Keratinocyte (primary cell): ENCODE measurements around the gene TACC2. TPM values are rescaled to one million over a fixed set of nuclear protein-coding genes. Genes with fewer than 3 reads are reported as not detected.

Experiments
- DNase-seq: peaks from one replicate; pipeline ENCODE4 v3.0.0-alpha.2; 2011; ENCODE audit warnings: low read depth, missing footprints, low spot score
- FAIRE-seq: peaks from 2 replicates; lab custom pipeline; 2011; peaks lifted over from hg19 to GRCh38; lab: Jason Lieb, UNC
- H2AFZ ChIP-seq: 2 replicates; pipeline ENCODE4 v1.6.0; 2012; ENCODE audit warnings: low read length, control low read depth, inconsistent platforms; ENCODE audit not compliant: control insufficient read depth
- H3K27ac ChIP-seq: 2 replicates; pipeline ENCODE4 v1.5.1; 2011; ENCODE audit warnings: low read length; ENCODE audit not compliant: control insufficient read depth, insufficient read depth
- H3K27me3 ChIP-seq: 3 replicates; pipeline ENCODE4 v1.6.0; 2011; ENCODE audit warnings: low read length; ENCODE audit not compliant: control insufficient read depth, insufficient read depth; ENCODE audit errors: extremely low read depth
- H3K36me3 ChIP-seq, 2 experiments: 2 replicates in 1 of 2; 3 replicates in 1 of 2; pipeline ENCODE4 v1.5.1; 2011; ENCODE audit warnings: low read length in 2 of 2, mild to moderate bottlenecking in 1 of 2; ENCODE audit not compliant: control insufficient read depth in 2 of 2, insufficient read depth in 2 of 2; ENCODE audit errors: extremely low read depth in 1 of 2
- H3K4me1 ChIP-seq: 3 replicates; pipeline ENCODE4 v1.5.1; 2011; ENCODE audit warnings: low read length; ENCODE audit not compliant: control insufficient read depth, insufficient read depth; ENCODE audit errors: extremely low read depth
- H3K4me2 ChIP-seq: 3 replicates; pipeline ENCODE4 v1.6.0; 2011; ENCODE audit warnings: low read depth, low read length; ENCODE audit not compliant: control insufficient read depth, insufficient read depth; ENCODE audit errors: extremely low read depth
- H3K4me3 ChIP-seq, 3 experiments: fragments of 200-600 bp in 1 of 3; sonication (generic) in 1 of 3; 2 replicates in 2 of 3; 3 replicates in 1 of 3; pipeline ENCODE4 v1.5.1; 2011 to 2016; ENCODE audit warnings: low read length in 3 of 3, mild to moderate bottlenecking in 3 of 3, control low read depth in 2 of 3, inconsistent platforms in 1 of 3, low read depth in 1 of 3, mixed read lengths in 1 of 3, mixed run types in 1 of 3, moderate library complexity in 1 of 3; ENCODE audit not compliant: control insufficient read depth in 2 of 3, insufficient read depth in 2 of 3; ENCODE audit errors: extremely low read depth in 1 of 3
- H3K79me2 ChIP-seq: 2 replicates; pipeline ENCODE4 v1.6.0; 2012; ENCODE audit warnings: low read length; ENCODE audit not compliant: control insufficient read depth, insufficient read depth
- H3K9ac ChIP-seq: 3 replicates; pipeline ENCODE4 v1.6.0; 2011; ENCODE audit warnings: low read length; ENCODE audit not compliant: control insufficient read depth, insufficient read depth; ENCODE audit errors: extremely low read depth
- H3K9me1 ChIP-seq: 3 replicates; pipeline ENCODE4 v1.6.0; 2011; ENCODE audit warnings: low read length; ENCODE audit not compliant: control insufficient read depth, insufficient read depth; ENCODE audit errors: extremely low read depth
- H3K9me3 ChIP-seq: 2 replicates; pipeline ENCODE4 v1.5.1; 2012; ENCODE audit warnings: low read depth, low read length; ENCODE audit not compliant: control insufficient read depth
- H4K20me1 ChIP-seq: 3 replicates; pipeline ENCODE4 v1.6.0; 2011; ENCODE audit warnings: low read length; ENCODE audit not compliant: control insufficient read depth, insufficient read depth; ENCODE audit errors: extremely low read depth
- EZH2 ChIP-seq: IDR thresholded peaks from one replicate; pipeline ENCODE4 v1.6.1; 2012; ENCODE audit warnings: inconsistent platforms, mild to moderate bottlenecking, low read length, moderate library complexity
- dilution Hi-C: fragments of 300-500 bp; cut with MboI; formaldehyde crosslinking; loops from one replicate; pipeline ENCODE4 v1.7.0; 2020; ENCODE audit warnings: low sequenced_read_pairs; ENCODE audit not compliant: extremely low pct_ligation_motif_present
- polyA plus RNA-seq, 5 experiments: library from polyadenylated mRNA; depleted of rRNA in 3 of 5; stranded (reverse) in 3 of 5; stranded (forward) in 1 of 5; unstranded in 1 of 5; fragments of >200 nt; gene quantifications; 1 replicate in 1 of 5; 2 replicates in 3 of 5; 3 replicates in 1 of 5; pipeline versions ENCODE4 v1.2.1 to v1.2.3, GENCODE V29; 2011 to 2012; ENCODE audit warnings: missing spikeins in 2 of 5, low read depth in 1 of 5, low replicate concordance in 1 of 5
- TF ChIP-seq, protein P1 (sequence below), 3 experiments: IDR thresholded peaks in 1 of 3; conservative IDR thresholded peaks in 1 of 3; optimal IDR thresholded peaks in 1 of 3; 2 replicates in 2 of 3; 3 replicates in 1 of 3; pipeline versions ENCODE3 to v1.5.1; 2011; ENCODE audit warnings: low read length in 3 of 3, mild to moderate bottlenecking in 3 of 3, moderate library complexity in 2 of 3, control low read depth in 1 of 3, inconsistent platforms in 1 of 3; ENCODE audit not compliant: insufficient read depth in 2 of 3; ENCODE audit errors: extremely low read depth in 1 of 3

Gene TACC2
- polyA plus RNA-seq, 1 donor (not counting 4 experiments of a cell fraction or from before 2014, with no cell fraction given) = 12.8 TPM

GRCh38 chr10:121947343-121948330, 41.3 kb upstream of the TACC2 start:
- Histone ChIP-seq H3K27me3 (no peaks in the 10 kb centered on the region), H3K36me3 (no peaks in the 10 kb centered on the region), H3K4me2 (no peak overlapping the region), H4K20me1 (no peaks in the 10 kb centered on the region), H3K4me3 (no peak overlapping the region), H3K79me2 (no peaks in the 10 kb centered on the region), H3K27ac (no peak overlapping the region), H3K9me1 (no peaks in the 10 kb centered on the region), H3K9ac (no peak overlapping the region), H3K9me3 (no peaks in the 10 kb centered on the region), H3K4me1 (peaks cover 6% of the 10 kb centered on the region), H2AFZ (no peak overlapping the region)
- DNase-seq = no peak
- FAIRE-seq = no peak
- dilution Hi-C loops = no loop called here
- TF ChIP-seq EZH2 = no peak
- TF ChIP-seq, protein P1, sequence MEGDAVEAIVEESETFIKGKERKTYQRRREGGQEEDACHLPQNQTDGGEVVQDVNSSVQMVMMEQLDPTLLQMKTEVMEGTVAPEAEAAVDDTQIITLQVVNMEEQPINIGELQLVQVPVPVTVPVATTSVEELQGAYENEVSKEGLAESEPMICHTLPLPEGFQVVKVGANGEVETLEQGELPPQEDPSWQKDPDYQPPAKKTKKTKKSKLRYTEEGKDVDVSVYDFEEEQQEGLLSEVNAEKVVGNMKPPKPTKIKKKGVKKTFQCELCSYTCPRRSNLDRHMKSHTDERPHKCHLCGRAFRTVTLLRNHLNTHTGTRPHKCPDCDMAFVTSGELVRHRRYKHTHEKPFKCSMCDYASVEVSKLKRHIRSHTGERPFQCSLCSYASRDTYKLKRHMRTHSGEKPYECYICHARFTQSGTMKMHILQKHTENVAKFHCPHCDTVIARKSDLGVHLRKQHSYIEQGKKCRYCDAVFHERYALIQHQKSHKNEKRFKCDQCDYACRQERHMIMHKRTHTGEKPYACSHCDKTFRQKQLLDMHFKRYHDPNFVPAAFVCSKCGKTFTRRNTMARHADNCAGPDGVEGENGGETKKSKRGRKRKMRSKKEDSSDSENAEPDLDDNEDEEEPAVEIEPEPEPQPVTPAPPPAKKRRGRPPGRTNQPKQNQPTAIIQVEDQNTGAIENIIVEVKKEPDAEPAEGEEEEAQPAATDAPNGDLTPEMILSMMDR (optimal IDR thresholded peaks at IDR 0.05 in 1 of 3, IDR thresholded peaks at IDR 0.05 in 1 of 3, conservative IDR thresholded peaks at IDR 0.05 in 1 of 3; ENCODE audit: extremely low read depth in 1 of 3, insufficient read depth in 2 of 3, low read length in 3 of 3) = no peak

DNA sequence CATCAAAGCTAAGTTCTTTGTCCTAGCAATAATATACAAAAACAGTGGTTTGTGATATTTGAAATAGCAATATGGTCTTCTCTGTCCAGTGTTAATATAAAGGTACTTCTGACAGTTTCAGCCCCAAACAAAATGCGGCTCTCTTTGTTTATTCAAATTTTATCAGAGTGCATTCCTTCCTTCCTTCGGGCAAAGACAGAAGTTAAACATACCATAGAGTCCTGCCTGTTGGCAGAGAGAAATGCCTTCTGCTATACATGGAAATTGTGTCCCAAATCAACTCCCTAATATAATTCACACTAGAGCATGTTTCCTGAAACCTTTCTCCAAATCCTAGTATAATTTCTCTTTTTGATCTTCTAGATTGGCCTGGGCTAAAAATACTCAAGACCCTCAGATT, 39.9 kb upstream of the TACC2 start:
- no peak for FAIRE-seq

More for the DNA sequence above, 39.9 kb upstream of the TACC2 start:
- Histone ChIP-seq H3K27ac (no peak overlapping the region), H3K36me3 (no peaks in the 10 kb centered on the region), H3K9ac (no peak overlapping the region), H3K4me1 (no peaks in the 10 kb centered on the region), H2AFZ (no peak overlapping the region), H3K4me2 (no peak overlapping the region), H3K27me3 (no peaks in the 10 kb centered on the region), H3K9me3 (no peaks in the 10 kb centered on the region), H3K4me3 (no peak overlapping the region), H4K20me1 (no peaks in the 10 kb centered on the region), H3K79me2 (no peaks in the 10 kb centered on the region), H3K9me1 (no peaks in the 10 kb centered on the region)
- TF ChIP-seq, protein P1 (optimal IDR thresholded peaks at IDR 0.05 in 1 of 3, IDR thresholded peaks at IDR 0.05 in 1 of 3, conservative IDR thresholded peaks at IDR 0.05 in 1 of 3; ENCODE audit: extremely low read depth in 1 of 3, insufficient read depth in 2 of 3, low read length in 3 of 3) = no peak
- no peak for TF ChIP-seq EZH2
- dilution Hi-C loops = no loop called here
- DNase-seq = no peak
